ENCODE measurements around the gene CTTNBP2.

- TF ChIP-seq, protein P1, sequence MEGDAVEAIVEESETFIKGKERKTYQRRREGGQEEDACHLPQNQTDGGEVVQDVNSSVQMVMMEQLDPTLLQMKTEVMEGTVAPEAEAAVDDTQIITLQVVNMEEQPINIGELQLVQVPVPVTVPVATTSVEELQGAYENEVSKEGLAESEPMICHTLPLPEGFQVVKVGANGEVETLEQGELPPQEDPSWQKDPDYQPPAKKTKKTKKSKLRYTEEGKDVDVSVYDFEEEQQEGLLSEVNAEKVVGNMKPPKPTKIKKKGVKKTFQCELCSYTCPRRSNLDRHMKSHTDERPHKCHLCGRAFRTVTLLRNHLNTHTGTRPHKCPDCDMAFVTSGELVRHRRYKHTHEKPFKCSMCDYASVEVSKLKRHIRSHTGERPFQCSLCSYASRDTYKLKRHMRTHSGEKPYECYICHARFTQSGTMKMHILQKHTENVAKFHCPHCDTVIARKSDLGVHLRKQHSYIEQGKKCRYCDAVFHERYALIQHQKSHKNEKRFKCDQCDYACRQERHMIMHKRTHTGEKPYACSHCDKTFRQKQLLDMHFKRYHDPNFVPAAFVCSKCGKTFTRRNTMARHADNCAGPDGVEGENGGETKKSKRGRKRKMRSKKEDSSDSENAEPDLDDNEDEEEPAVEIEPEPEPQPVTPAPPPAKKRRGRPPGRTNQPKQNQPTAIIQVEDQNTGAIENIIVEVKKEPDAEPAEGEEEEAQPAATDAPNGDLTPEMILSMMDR (IDR thresholded peaks at IDR 0.05; ENCODE audit: insufficient read depth, low read length, poor library complexity, severe bottlenecking) = no peak
- TF ChIP-seq EZH2phosphoT487 (conservative IDR thresholded peaks at IDR 0.05; ENCODE audit: low read length) = no peak
Measured at GRCh38 chr7:117871778-117872538, 1.3 kb downstream of the CTTNBP2 start.
